ENCODE data around the gene B3GNT9. TPM values are rescaled to one million over a fixed set of nuclear protein-coding genes. Genes with fewer than 3 reads are reported as not detected.

Gene B3GNT9
- polyA plus RNA-seq, 1 of the 3 experiments (the other 2 are of a cell fraction) = 9.9 TPM

DNA sequence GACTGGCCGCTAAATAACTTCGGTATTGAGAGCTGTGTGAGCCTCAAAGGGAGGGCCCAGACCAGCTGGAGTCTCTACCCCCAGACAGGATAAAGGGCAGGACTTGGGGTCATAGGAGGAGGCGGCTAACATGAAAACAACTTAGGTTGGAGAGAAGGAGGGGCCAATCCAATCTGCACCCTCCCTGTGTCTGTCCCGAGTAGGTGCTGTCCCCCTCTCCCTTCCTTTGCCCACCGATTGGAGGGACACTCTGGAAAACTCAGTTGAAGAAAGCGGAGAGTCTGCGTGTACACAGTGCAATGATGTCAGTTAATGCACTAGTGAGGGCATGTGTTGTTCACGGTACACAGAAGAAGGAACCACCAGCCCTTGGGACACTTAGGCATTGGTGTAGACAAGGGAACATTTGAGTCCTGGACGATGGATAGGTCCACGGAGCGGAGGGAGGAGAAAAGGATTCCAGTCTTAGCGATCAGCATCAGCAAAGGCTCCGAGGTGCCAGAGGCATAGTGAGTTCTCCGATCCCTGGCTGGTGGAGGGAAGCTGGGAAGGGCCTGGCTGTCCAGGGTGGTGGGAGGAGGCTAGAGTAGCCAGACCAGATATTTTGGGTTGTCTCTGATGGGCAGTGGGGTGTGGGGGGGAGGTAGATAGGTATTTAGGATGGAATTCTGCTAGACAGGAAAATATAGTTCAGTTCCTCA lies 20.3 kb upstream of the B3GNT9 start:
- Histone ChIP-seq H3K36me3 (replicated peaks in 1 of 2; ENCODE audit: control insufficient read depth in 1 of 2, insufficient read depth in 2 of 2, low read length in 1 of 2) (peaks cover 6 to 8% of the 10 kb centered on the region in 2 experiments), H3K79me2 (ENCODE audit: insufficient read depth) (peaks cover 15% of the 10 kb centered on the region; the same call in 1 of the 2 replicates), H2AFZ (ENCODE audit: low read depth) (peak overlapping the region; percentile 70; the same call in 1 of the 2 replicates), H3K4me3 (ENCODE audit: low read depth in 2 of 2, low read length in 1 of 2) (peak overlapping the region; percentile 49 to 64), H3K27ac (ENCODE audit: low read depth in 2 of 2, low read length in 1 of 2) (peak overlapping the region; percentile 76 to 94), H3K4me2 (peak overlapping the region; percentile 98), H3K4me1 (ENCODE audit: control insufficient read depth in 1 of 2, insufficient read depth in 2 of 2, low read depth in 1 of 2, low read length in 1 of 2) (peaks cover 39 to 44% of the 10 kb centered on the region in 2 experiments; a peak in 3 of 4 replicates), H3K9me2 (no peaks in the 10 kb centered on the region), H4K20me1 (ENCODE audit: insufficient read depth) (no peaks in the 10 kb centered on the region), H3K27me3 (ENCODE audit: insufficient read depth) (no peaks in the 10 kb centered on the region), H3F3A (replicated peaks; ENCODE audit: insufficient read depth) (peaks cover 36% of the 10 kb centered on the region), H3K9ac (peak overlapping the region; percentile 64), H3K9me3 (no peaks in the 10 kb centered on the region)
- WGBS (ENCODE audit: low lambda C conversion rate) = 53% methylated on average over 14 of the region's 14 CpGs
- TF ChIP-seq POLR2AphosphoS5 (IDR thresholded peaks at IDR 0.05; ENCODE audit: low read depth, low read length) = no peak
- 0 out of 2 replicates have a peak, but pooled peaks have one; percentile 19 for TF ChIP-seq FOXJ3 (CRISPR knock-in tag; IDR thresholded peaks at IDR 0.05)
- CTCF ChIA-PET = interaction anchor here (0.8 to 4.1 kb wide), 9 partner anchors 8 to 270 kb away, joined by 3 to 32 read pairs (median 5); partner anchors contain the start of genes FBXL8, MATCAP1 and TRADD
- POLR2A ChIA-PET = interaction anchor here (0.9 to 2.6 kb wide), 7 partner anchors 10 to 153 kb away, joined by 3 to 15 read pairs (median 3); partner anchors contain the start of genes ELMO3, FBXL8 and TRADD
- no peak for DNase-seq

DNA sequence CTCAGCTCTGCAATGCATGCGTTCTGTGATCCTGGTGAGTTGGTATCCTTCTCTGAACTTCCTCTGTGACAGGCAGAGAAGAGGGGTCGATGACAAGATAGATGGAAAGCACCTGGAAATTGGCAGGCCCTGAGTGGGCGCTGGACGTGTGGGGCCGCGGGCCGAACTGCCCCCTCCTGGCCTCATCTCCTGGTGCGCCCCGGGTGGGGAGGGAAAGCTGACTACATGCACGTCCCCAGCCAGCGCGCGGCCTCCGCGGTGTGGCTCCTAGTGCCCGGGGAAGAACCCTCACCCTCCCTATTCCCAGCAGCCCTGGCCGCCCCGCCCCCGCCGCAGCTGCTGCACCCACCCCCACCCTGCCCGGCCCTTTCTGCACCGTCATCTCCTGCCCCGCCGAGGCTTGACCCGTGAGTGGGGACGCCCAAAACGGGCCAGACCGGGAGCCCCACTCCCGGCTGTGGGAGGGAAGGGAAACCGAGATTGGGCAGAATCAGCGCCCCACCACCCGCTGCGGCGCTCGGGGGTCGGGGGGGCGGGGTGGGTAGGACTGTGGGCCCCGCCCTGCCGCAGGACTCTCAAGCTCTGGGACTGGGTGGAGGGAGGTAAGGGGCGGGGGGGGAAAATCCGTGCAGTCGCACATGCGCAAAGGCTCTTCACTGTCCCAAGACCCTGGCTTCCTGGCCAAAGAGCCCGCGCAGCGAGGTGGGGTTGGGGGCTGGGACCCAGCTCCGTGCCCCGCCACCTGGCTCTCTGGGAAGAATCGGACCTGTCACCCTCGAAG lies 19.6 kb upstream of the B3GNT9 start, which contains the start of gene NOL3:
TSS of gene NOL3 (plus strand) at position 371 of the 781 bp plus-strand sequence.
- Histone ChIP-seq H3K79me2 (ENCODE audit: insufficient read depth) (peaks cover 14% of the 10 kb centered on the region; the same call in 1 of the 2 replicates), H3K9me2 (no peaks in the 10 kb centered on the region), H3K4me1 (ENCODE audit: control insufficient read depth in 1 of 2, insufficient read depth in 2 of 2, low read depth in 1 of 2, low read length in 1 of 2) (peaks cover 38 to 39% of the 10 kb centered on the region in 2 experiments; a peak in 3 of 4 replicates), H3K9ac (peak within 1 kb of the TSS; percentile 64), H3F3A (replicated peaks; ENCODE audit: insufficient read depth) (peaks cover 32% of the 10 kb centered on the region), H3K4me3 (ENCODE audit: low read depth in 2 of 2, low read length in 1 of 2) (peak within 1 kb of the TSS; percentile 49 to 66), H3K27me3 (ENCODE audit: insufficient read depth) (no peaks in the 10 kb centered on the region), H3K36me3 (replicated peaks in 1 of 2; ENCODE audit: control insufficient read depth in 1 of 2, insufficient read depth in 2 of 2, low read length in 1 of 2) (peaks cover 2 to 7% of the 10 kb centered on the region in 2 experiments), H2AFZ (ENCODE audit: low read depth) (peak within 1 kb of the TSS; percentile 81; the same call in 1 of the 2 replicates), H3K9me3 (no peaks in the 10 kb centered on the region), H4K20me1 (ENCODE audit: insufficient read depth) (no peaks in the 10 kb centered on the region), H3K4me2 (peak within 1 kb of the TSS; percentile 98), H3K27ac (ENCODE audit: low read depth in 2 of 2, low read length in 1 of 2) (peak within 1 kb of the TSS; percentile 76 to 94)
- DNase-seq = peak; percentile 93
- 2% methylated on average over 9 of the region's 50 CpGs for WGBS (ENCODE audit: low lambda C conversion rate)
- CTCF ChIA-PET = interaction anchor here (0.8 to 4.1 kb wide), 19 partner anchors 9 to 275 kb away, joined by 3 to 32 read pairs (median 4); partner anchors contain the start of genes EXOC3L1, FBXL8, MATCAP1 and TMEM208
- POLR2A ChIA-PET = interaction anchor here (0.9 to 2.6 kb wide), 8 partner anchors 10 to 153 kb away, joined by 3 to 15 read pairs (median 4); partner anchors contain the start of genes ELMO3, FBXL8, TMEM208 and TRADD
- TF ChIP-seq NRF1 (IDR thresholded peaks at IDR 0.05; ENCODE audit: low read depth, low read length) = peak; percentile 76
- TF ChIP-seq TCF12 (IDR thresholded peaks at IDR 0.05) = no peak; the same call in 1 of the 2 replicates
- no peak for TF ChIP-seq JUND (IDR thresholded peaks at IDR 0.05)
- TF ChIP-seq, protein P1, sequence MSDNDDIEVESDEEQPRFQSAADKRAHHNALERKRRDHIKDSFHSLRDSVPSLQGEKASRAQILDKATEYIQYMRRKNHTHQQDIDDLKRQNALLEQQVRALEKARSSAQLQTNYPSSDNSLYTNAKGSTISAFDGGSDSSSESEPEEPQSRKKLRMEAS (IDR thresholded peaks at IDR 0.05; ENCODE audit: low read depth) = peak; percentile 17; the same call in 1 of the 2 replicates
- TF ChIP-seq EP300 (IDR thresholded peaks at IDR 0.05; ENCODE audit: borderline replicate concordance in 1 of 2, low read depth in 1 of 2, low read length in 1 of 2) = peak in 1 of 2 experiments; percentile 27; a peak in 1 of 4 replicates
- TF ChIP-seq RXRA (IDR thresholded peaks at IDR 0.05; ENCODE audit: borderline replicate concordance, low read depth) = no peak
- no peak for TF ChIP-seq FOXM1 (IDR thresholded peaks at IDR 0.05; ENCODE audit: low read depth)
- TF ChIP-seq, protein P2, sequence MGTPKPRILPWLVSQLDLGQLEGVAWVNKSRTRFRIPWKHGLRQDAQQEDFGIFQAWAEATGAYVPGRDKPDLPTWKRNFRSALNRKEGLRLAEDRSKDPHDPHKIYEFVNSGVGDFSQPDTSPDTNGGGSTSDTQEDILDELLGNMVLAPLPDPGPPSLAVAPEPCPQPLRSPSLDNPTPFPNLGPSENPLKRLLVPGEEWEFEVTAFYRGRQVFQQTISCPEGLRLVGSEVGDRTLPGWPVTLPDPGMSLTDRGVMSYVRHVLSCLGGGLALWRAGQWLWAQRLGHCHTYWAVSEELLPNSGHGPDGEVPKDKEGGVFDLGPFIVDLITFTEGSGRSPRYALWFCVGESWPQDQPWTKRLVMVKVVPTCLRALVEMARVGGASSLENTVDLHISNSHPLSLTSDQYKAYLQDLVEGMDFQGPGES (IDR thresholded peaks at IDR 0.05; ENCODE audit: low read depth, low read length) = no peak
- TF ChIP-seq GABPA (IDR thresholded peaks at IDR 0.05; ENCODE audit: low read depth) = no peak
- TF ChIP-seq, protein P3, sequence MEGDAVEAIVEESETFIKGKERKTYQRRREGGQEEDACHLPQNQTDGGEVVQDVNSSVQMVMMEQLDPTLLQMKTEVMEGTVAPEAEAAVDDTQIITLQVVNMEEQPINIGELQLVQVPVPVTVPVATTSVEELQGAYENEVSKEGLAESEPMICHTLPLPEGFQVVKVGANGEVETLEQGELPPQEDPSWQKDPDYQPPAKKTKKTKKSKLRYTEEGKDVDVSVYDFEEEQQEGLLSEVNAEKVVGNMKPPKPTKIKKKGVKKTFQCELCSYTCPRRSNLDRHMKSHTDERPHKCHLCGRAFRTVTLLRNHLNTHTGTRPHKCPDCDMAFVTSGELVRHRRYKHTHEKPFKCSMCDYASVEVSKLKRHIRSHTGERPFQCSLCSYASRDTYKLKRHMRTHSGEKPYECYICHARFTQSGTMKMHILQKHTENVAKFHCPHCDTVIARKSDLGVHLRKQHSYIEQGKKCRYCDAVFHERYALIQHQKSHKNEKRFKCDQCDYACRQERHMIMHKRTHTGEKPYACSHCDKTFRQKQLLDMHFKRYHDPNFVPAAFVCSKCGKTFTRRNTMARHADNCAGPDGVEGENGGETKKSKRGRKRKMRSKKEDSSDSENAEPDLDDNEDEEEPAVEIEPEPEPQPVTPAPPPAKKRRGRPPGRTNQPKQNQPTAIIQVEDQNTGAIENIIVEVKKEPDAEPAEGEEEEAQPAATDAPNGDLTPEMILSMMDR (IDR thresholded peaks at IDR 0.05) = no peak
- TF ChIP-seq NFIC (IDR thresholded peaks at IDR 0.05; ENCODE audit: borderline replicate concordance) = no peak
- peak; percentile 6; the same call in 1 of the 2 replicates for TF ChIP-seq TAF1 (IDR thresholded peaks at IDR 0.05; ENCODE audit: borderline replicate concordance, low read depth, low read length)
- TF ChIP-seq TEAD4 (IDR thresholded peaks at IDR 0.05; ENCODE audit: borderline replicate concordance, insufficient read depth) = no peak
- TF ChIP-seq POLR2AphosphoS5 (IDR thresholded peaks at IDR 0.05; ENCODE audit: low read depth, low read length) = peak; percentile 39; the same call in 1 of the 2 replicates
- TF ChIP-seq, protein P4, sequence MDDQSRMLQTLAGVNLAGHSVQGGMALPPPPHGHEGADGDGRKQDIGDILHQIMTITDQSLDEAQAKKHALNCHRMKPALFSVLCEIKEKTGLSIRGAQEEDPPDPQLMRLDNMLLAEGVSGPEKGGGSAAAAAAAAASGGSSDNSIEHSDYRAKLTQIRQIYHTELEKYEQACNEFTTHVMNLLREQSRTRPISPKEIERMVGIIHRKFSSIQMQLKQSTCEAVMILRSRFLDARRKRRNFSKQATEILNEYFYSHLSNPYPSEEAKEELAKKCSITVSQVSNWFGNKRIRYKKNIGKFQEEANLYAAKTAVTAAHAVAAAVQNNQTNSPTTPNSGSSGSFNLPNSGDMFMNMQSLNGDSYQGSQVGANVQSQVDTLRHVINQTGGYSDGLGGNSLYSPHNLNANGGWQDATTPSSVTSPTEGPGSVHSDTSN (IDR thresholded peaks at IDR 0.05) = peak; percentile 1; the same call in 1 of the 2 replicates
- TF ChIP-seq, protein P5, sequence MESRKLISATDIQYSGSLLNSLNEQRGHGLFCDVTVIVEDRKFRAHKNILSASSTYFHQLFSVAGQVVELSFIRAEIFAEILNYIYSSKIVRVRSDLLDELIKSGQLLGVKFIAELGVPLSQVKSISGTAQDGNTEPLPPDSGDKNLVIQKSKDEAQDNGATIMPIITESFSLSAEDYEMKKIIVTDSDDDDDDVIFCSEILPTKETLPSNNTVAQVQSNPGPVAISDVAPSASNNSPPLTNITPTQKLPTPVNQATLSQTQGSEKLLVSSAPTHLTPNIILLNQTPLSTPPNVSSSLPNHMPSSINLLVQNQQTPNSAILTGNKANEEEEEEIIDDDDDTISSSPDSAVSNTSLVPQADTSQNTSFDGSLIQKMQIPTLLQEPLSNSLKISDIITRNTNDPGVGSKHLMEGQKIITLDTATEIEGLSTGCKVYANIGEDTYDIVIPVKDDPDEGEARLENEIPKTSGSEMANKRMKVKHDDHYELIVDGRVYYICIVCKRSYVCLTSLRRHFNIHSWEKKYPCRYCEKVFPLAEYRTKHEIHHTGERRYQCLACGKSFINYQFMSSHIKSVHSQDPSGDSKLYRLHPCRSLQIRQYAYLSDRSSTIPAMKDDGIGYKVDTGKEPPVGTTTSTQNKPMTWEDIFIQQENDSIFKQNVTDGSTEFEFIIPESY (IDR thresholded peaks at IDR 0.05; ENCODE audit: borderline replicate concordance, low read depth) = no peak

Measured in SK-N-SH (cell line).